ENCODE results near the gene HOXB3.

The HOXB3 gene

DNA sequence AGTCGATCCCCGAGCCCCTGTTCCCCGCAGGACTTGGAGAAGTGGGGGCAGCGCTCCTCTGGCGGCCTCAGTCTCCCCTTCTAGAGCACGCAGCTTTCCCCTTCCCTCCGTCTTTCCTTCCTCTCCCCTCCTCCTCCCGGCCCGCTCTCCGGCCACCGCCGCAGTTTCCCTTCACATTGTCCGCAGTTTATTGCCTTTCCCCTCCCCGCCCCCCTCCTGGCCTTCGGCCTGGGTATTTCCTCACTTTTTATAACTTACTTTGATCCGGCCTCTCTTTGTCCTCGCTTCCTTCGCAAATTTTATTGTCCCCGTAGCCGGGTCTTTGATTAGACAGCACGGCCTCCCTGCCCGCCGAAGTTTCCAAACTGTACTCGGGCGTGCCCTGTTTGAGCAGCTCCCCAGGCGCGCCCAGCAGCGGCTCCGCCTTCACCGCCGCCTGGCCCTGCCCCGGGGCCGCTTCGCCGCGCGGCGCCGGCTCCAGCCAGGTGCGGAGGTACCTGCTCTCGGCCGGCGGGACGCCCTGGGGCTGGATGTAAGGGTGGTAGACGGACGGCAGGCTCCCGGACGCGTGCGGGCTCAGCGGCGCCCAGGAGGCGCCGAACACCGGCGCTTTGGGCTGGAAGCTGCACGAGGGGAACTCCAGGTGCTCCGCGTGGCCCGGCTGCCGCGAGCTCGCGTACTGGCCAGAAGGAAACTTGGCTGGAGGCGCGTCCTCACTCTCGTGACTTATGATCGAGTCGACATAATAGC is 35.6 kb upstream of the HOXB3 start:
- no peak for DNase-seq (ENCODE audit: low spot score)

DNA sequence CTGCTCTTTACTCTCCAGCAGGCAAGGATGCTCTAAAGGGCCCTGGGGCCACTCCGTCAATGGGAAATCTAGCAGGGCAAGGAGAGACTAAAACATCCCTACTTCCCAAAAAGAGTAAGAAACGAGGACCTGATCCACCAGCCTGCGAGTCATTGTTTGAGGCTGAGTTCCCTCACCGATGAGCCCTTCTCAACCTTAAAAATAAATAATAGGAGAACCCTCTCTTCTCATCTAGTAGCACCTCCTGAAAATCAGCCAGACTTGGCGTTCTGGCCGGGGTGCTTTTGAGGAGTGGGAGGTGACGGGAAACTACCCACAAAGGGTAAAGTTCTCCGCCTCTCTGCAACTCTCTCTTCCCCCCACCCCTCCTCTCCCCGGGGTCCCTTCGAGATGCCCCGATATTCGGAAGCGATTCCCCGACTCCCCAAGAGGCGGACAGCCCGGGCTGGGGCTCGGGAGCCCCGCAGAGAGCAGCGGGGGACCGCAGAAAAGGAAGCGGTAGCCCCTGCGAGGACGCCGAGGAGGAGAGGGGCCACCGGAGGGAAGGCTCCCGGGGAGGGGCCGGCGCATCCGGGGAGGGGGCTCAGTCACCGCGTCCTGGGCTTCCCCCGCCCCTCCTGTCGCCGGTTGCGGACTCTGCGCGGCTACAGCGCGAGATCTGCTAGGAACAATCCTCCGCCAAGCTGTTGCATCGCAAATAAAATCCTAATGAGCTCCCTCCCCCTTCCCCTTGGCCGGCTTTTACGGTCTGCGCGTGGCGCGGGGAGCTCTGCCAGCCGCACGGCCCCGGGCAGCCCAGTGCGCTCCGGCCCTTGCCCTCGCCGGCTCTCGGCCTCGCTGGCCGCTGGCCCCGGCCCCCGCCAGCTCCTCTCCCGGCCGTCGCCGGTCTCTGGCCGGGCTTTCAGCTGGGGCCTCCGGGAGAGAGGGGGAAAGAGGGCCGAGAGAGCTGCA is 34.8 kb upstream of the HOXB3 start:
- DNase-seq (ENCODE audit: low spot score) = no peak

DNA sequence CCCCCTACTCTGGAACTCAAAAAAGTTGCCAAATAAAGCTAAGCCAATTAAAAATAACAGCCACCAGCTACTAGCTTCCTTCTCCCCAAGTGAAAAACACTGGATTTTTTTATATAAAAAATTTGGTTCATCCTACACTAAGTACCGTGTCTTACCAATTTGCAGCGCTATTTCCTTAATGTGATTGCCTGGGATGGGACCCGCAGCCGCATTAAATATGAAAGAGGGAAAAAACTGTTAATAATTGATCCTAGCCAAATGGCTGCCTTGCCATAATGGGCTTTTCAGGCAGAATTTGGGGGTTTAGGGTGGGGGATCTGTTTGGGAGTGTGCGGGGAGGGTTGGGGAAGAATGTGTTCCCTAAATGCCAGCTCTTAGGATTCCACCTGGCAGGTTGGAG is 34.1 kb upstream of the HOXB3 start:
- no peak for DNase-seq (ENCODE audit: low spot score)

DNA sequence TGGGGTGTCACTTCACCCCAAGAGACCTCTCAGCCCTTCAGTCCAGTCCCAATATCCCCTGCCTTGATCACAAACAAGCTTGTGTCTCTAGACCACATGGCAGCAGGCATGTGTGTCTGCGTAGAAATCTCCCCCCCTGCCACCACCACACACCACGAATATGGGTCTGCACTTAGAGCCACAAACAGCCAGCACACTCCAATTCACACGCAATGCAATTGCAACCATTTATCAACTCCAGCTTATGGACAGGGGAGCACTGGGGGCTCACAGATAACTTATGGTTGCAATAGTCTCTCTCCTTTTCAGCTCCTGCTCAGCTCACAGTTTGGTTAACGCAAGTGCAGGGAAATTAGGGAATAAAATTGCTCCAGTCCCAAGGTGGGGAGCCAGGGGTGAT is 33.5 kb upstream of the HOXB3 start:
- DNase-seq (ENCODE audit: low spot score) = no peak

DNA sequence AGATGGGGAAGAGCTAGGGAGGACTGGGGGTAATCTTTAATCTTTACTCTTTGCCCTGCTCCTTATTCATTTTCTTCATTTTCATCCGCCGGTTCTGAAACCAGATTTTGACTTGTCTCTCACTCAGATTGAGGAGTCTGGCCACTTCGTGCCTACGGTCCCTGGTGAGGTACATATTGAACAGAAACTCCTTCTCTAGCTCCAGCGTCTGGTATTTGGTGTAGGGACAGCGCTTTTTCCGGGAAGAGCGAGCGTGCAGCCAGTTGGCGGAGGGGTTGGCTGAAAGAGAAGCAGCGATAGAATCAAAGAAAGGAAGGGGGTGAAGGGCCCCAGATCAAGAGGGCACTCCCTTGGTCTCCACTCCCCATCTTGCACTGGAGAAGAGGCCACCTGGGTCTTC is 32.8 kb upstream of the HOXB3 start:
- DNase-seq (ENCODE audit: low spot score) = no peak

DNA sequence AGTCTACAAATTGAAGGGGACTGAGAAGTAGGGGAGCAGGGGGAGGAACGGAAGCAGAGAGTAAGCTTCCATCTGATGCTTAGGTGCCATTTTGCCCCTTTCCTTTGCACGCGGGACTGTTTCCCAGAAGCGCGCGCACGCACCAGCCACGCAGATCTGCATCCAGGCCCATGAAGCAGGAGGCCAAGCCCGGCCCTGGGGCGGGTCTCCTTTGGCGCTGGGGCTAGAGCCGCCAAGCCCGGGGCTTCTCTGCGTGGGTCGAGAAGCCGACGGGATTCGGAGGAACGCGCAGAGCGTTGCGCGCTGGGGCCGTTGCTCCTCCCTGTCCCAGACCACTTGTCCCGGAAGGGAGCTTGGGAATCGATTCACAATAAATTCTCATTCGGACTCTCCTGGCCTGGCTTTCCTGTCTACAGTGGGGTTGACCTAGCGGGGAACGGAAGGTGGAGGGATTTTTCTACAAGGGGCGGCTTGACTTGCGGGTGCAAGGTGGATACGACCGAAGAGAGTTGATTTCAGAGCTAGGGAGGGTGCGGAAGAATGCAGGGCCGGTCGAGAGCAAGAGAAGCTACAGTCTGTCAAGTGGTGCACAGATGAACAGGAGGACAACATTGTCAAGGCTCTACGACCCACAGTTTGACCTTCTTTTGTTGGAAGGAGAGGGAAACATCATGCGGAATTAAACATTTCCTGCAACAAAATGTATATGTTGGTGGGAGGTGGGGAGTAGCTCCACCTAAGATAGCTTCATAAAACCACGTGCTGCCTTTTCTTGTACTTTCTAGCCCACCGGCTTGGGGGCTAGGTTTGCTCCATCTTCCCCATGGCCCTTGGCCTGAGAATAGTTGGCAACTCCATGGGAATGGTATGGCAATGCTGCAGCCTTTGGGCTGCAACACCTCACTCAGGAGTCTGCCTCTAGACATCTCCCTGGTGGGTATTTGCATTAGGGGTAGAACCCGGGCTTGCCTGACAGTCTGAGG is 31.7 kb upstream of the HOXB3 start:
- no peak for DNase-seq (ENCODE audit: low spot score)

DNA sequence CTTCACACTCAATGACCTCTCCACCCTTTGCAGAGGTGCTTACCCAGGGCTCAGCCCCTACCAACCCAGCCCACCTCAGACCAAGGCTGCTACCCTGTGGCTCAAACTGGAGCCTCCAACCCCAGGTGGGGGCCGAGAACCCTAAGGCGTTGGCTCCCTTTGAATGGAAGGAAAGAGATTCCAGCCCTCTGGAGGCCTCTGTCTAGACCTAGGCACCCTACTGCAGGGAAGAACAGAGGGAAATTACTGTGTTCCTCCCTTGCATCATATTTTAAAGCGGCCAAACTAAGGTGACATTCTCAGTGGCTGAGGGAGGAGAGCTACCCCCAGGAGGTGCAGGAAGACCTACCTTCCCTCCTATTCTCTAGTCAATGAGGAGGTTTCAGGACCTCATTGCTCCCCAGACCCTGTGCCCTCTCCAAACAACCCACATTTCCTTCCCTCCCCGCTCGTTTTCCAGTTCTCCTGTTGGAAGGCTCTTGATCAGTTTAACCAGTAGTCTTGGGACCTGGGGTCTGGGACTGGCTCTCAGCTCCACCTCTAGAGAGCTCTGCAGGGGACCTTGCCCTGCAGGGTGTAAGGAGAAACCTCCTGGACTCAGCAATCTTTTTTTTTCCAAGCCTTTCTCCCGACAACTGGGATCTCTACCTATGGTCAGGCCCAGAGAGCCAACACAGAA is 30.6 kb upstream of the HOXB3 start:
- DNase-seq (ENCODE audit: low spot score) = no peak

DNA sequence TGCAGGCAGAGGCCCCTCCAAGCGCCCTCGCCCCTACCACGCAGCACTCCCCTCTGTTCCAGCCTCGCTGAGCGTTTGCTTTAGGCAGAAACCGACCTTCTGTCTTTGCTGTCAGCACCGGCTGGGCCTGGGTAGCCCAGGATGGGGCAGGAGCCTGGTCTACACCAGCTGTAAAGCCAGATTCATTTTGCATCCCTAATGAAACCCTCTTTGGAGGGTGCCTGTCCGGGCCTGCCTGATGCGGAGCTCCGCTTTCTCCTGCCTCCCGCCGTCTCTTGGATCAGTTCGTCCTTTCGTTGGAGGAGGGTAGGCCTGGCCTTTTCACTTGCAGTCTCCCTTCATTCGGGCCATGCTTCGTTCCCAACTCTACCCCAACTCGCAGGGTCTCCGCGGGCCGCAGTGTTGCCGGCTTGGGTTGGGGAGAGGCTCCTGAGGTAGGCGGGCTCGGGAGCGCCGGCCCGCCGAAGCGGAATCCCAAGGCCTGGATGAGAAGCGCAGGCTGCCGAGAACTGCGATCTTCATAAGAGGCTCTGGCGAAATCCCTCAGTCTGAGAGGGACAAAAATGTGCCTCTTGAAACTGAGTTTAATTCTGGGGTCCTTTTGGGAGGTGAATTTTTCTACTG is 29.9 kb upstream of the HOXB3 start:
- DNase-seq (ENCODE audit: low spot score) = no peak

DNA sequence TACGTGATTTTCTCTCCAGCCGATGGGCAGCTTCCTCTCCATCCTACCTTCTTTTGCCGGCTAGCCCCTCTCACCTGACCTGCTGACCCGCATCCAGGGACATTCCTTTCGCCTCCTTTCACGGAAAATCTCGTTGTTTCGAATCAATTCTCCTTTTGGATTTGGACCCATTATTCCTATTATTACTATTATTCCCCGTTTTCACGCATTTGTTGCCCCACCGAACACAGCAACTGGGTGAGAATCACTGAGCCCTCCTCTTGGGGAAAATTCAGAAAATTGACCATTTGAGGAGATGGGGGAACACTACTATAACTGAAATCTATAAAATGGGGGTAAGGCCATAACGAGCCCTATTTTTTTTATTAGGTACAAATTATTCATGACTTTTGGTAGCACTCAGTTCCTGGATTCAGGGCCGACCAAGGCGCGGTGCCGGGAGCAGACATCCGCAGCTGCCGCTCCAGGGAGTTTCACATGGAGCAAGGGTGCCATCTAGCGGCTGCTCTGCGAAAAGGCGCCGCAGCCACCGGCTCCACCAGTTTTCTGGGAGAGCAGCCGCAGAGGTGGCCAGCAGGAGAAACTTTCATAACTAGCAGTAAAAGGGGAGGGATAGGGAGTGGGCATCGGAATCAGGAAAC is 28.3 kb upstream of the HOXB3 start:
- DNase-seq (ENCODE audit: low spot score) = peak; percentile 96

DNA sequence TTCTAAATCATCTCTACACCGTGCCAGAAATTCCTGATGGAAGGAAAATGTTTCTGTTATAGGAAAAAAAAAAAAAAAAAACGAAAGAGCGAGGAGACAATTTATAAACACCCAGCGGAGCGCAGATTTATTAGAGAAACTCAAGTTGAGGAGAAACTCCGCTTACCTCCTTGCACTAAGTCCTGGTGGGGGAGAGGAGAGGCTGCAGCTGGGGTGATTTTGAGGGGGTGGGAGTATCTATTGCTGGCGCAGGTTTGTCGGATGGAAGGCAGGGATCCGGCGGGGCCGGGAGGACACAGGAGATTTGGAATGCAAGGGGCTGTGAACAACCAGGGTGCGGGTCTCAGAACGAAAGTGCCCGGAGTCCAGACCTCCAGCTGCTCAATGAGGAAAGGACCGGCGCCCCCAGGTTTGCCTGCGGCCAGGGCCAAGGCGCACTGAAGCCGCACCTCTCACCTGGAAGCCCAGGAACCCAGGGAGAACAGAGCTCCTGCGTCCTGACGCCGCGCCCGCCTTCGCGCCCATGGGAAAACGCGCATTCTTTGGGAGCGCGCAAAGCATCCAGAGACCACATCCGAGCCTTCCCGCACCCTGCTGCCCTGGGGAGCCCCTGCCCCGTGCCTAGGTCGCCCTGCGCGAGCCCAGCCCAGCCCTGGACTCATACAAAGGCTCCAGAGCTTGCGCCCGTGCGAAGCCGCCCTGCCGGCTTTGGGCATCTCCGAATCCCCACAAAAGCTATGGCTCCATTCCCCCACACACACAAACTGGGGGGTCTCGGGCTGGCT is 27.6 kb upstream of the HOXB3 start:
- DNase-seq (ENCODE audit: low spot score) = no peak

DNA sequence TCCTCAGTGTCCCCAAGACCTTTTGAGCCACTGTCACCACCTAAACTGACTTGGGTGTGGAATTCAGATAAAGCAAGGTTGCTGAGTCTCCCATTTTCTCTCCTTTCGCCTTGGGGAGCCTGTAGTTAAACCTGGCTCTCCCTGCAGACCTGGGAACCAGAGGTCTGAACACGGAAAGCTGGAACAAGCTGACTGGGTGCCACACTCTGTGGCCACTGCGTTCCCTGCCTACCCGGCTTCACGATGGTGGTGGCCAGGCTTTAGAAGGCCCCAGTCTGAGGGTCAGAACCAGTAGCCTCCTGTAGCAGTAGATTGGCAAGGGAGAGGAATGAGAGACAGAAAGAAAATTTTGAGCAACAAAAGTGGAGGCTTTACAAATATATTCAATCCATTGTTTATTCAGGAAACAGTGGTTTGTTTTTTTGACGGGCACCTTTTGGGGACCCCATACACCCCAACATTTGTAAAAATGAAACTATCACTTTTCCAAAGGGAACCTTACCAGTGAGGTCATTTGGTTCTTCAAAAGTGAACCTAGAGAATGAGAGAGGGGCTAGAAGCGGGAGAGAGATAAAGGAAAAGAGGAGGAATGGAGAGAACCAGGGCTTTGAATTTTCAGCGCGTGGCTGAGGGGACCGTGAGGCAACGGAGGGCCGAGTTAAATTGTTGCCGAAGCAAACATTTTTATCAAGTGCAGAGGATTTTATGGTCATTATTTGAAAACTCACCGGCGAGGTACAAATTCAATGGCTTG is 26.9 kb upstream of the HOXB3 start:
- DNase-seq (ENCODE audit: low spot score) = no peak

DNA sequence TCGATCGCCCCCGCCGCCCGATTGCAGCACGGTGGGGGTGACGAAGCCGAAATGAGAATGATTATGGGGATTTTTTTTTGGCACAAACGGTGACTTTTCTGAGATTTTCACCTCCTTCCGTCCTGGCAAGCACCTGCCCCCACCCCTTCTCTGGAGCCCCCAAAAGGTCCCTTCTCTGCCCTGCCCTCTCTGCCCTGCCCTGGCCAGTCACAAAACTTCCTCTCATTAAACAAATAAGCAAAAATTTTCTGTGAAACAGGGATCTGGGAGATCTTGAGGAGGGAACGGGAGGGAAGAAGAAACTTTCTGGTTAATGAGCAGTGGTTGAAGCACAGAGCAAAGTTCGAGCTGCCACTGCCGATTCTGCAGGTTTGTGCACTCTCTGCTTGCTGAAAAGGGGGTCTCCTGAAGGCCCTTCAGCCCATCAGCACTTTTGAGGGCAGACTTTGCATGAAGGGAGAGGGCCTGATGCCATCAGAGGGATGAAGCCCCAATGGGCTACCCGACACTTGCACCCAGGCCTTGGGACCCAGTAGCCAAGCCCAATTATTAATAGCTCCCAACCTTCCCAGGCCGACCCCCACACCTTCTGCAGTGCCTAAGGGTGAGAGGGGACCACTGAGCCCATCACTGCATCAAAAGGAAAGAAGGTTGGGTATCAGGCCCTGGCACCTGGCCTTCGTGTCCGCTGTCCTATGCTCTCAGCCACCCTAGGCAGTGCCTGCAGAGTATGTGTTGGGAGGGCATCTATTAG is 26.1 kb upstream of the HOXB3 start:
- no peak for DNase-seq (ENCODE audit: low spot score)

DNA sequence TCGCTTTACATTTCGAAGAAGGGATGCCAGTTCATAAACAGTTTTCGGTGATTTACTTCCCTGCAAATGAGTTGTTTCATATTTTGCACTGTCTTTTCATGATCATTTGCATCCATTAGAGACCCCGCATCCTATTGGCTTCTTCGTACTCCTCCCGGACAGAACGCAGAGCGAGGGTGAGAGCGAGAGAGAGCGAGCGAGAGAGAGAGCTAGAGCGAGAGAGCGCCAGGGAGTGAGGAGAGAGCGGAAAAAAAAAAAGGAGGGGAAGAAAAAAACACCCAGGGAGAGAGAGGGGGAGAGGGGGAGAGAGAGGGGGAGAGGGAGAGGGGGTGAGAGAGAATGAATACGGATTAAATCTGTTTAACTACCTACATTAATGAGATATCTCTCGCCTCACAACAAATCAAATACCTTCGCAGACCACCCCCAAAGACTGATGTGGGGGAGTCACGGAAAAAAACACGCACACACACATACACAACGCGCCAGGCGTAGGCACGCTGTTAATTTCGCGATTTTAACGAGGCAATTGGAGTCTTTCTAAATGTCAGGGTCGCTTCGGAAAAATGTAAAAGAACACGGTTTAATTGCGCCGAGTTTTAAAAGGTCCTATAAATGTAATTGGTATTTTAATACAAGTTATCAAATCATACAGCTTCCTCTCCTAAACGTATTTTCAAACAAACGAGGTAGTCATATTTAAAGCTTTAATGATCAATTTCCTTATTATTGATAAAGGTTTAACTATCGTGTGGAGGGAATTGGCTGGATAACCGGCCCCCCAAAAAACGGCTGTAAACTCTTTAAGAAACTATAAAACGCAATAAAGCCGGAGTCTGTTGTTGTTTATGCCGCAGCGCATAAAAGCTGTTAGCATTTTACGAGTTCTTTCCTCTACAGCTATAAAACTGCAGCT is 25.3 kb upstream of the HOXB3 start, which contains the start of gene HOXB8:
TSS of gene HOXB8 (minus strand) at position 246 of the 916 bp plus-strand sequence. CDS start 588 bp downstream, outside the sequence.
- no peak for DNase-seq (ENCODE audit: low spot score)

DNA sequence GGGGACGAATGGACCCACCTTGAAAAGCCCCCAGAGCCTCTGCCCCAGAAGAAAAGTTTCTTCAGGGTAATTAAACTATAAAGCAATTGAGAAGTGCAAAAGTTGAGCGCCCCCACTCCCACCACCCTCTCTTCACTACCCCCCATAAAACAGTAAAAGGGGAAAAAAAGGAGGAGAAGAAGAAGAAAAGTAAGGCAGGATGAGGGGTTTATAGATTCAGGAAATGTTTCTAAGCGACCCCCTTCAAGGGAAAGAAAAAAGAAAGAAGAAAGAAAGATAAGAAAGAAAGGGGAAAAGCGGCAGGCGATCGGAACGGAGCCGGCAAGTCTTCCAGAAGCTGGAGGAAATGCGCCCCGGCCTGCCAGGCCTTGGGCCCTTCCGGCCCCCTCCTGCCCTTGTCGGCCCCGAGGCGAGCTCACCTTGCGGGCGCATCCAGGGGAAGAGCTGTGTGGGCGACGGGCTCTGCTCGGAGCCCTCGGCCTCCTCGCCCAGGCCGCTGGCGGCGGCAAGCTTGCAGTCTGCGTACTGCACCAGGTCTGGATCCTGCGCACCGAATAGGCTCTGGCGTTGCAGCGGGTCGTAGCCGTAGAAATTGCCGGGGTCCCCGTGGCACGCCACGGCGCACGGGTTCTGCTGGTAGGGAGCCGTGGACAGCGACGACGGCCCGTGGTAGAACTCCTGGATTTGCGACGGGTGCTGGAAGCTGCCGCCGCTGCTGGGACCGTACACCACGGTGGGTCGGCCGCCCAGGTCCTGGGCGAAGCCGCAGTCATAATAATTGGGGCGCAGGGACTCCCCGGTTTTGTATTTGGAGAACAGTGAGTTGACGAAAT is 24.0 kb upstream of the HOXB3 start:
- DNase-seq (ENCODE audit: low spot score) = no peak

DNA sequence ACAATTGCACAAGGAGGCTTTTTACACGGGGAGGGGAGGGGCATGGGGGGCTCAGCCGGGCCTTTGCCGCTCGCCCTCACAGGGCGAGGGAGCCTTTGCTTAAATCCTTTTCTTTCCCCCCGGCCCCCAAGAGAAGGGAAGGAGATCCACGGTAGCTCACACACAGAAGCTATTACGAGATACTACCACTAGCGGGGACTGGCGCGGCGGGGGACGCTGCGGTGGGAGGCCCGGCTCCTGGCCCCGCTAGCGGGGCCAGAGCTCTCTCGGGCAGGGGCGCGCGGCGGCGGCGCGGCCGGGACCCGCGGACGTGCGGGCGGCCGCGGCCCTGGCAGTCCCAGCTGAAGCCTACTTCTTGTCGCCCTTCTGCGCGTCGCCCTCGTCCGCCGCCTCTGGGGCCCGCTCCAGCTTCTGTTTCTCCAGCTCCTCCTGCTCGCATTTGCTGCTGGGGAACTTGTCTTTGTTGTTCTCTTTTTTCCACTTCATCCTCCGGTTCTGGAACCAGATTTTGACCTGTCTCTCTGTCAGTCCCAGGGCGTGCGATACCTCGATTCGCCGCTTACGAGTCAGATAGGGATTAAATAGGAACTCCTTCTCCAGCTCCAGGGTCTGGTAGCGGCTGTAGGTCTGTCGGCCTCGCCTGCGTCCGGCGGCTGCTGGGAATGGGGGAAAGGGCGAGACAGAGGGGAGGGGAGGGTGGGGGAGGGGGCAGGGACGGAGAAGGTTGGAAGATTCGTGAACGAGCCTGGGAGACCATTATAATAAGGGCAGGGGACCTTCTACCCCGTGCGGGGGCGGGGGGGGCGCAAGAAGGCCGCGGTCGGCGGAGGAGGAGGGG is 23.0 kb upstream of the HOXB3 start:
- DNase-seq (ENCODE audit: low spot score) = no peak

All from COLO829 (cell line).